HG03108 (cell line): ENCODE measurements around the gene HIPK2.

Experiments
- ATAC-seq: cut with Tn5 transposase; IDR thresholded peaks from one replicate; pipeline ENCODE4 v1.9.1; 2021; ENCODE audit warnings: moderate library complexity; ENCODE audit not compliant: unreplicated experiment

Gene HIPK2

DNA sequence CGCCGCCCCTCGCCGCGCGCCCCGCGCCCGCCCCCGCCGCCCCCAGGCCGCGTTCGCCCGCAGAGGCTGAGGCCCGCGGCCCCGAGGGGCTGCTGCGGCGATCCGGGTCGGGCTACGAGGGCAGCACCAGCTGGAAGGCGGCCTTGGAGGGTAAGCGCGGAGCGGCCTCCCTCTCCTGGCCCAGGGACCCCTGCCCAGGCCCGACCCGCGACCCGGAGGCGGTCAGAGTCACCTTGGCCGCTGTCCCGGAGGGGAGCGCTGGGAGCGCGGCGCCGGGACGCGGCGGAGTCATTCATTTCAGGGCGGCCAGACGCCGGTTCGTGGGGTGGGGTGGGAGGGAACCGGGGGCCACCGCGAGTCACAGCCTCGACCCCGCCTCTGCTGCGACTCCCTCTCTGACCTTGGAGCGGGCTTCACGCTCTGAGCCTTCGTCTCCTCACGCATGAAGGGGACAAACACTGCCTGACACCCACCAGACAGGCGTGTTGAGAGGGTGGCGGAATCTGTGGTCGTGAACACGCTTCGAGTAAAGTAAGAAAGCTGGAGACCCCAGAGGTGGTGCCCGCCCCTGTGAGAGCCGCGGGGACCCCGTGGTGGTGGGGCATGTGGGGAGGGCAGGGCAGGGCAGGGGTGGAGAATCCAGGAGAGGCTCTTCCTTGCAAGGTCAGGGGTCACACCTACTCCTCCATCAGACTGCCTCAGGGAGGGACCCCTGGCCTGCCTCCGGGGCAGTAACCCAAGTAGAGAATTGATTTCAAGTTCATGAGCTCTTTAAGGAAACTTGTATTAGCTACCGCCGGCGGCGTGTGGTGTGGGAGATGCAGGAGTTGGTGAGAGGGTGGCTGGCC, 253.6 kb downstream of the HIPK2 start:
- no peak for ATAC-seq

DNA sequence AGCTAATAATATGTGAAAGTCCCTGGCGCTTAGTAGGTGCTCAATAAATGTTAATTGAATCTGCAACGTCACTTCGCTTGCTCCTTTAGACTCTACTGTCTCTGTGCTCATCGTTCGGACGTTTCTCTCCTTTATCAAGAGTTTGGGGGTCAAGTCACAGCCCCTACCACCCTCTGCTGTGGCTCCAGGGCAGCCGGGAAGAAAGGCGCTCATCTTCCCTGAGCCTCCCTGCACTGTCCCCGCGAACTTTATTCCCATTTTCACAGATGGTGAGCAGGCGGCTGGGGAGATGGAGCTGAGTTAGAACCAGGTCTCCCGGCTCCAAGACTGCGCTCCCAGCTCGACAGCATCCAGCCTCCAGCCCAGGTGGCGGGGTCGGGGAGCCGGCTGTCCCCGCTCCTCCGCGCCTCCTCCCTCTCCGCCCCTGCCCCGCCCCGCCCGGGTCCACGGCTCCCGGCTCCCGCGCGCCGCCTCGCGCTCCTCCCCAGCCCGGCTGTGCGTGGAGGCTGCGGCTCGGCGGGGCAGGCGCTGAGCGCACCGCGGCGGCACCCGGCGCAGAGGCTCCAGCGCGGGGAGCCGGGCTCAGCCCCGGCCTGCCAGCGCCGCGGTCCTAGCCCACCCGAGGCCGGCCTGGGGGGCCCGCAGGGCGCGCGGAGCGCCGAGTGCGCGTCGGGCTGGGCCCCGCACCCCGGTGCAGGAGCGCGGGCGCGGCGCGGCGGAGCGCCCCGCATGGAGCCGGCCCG, 254.4 kb downstream of the HIPK2 start, which contains the start of gene CLEC2L:
CLEC2L (plus strand) TSS at position 487 of the 743 bp plus-strand sequence; CDS start at position 730, 243 bp downstream.
- no peak for ATAC-seq

DNA sequence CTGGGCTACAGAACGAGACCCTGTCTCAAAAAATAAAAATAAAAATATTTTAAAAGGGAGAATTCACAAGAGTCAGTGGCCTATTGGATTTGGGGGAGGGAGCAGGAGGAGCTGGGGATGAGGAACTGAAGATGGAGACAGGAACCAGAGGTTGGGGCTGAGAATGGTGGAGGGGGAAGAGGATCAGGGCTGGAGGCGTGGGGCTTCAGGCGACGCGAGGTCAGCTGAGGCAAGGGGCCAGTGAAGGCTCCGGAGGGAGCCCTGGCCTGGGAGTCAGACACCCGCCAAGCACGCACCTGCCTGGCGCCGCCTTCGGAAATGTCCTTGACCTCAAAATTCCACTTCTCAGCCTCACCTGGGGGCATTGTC, 255.0 kb downstream of the HIPK2 start:
- ATAC-seq = no peak

DNA sequence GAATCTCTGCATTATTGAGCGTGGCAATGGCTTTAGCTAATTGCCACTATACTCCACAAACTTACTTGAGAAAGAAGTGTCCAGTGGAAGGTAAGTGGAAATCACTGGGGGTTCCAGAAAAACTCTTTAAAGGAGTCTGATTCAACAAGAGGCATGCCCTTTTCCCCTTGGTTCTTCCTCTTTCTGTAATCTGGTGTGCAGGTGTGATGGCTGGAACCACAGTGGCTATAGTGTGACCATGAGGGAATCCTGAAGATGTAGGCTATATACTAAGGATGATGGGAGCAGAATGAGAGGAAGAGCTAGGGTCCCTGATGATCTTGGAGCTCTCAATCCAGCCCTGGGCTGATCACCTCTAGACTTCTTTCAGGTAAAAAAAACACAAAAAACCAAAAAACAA, 256.4 kb downstream of the HIPK2 start:
- no peak for ATAC-seq

DNA sequence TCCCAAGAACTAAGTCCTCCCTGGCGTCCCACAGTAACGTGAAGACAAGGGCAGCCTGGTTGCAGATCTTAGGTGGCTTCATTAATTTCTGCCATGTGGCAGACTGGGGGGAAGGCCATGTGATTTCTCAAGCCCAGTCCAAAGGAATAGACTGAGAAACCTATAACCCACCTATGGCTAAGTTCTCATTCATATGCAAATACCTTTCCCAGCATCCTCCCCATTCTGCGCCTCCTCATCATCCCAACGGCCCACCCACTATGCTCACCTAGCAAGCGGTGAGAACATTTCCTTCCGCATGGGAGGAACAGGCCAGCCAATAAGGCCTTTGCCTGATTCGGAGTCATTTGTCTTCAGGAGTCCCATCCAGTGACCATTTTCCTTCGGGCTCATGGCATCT, 262.5 kb downstream of the HIPK2 start:
- no peak for ATAC-seq
